ENCODE measurements around the gene PLA2G4B. TPM values are rescaled to one million over a fixed set of nuclear protein-coding genes. Genes with fewer than 3 reads are reported as not detected.

PLA2G4B gene
- total and polyA plus RNA-seq, 10 of the 15 experiments (the other 5 are each of a cell fraction or from before 2014, with no cell fraction given): 0.22 to 6.6 (median 2.9) TPM

DNA sequence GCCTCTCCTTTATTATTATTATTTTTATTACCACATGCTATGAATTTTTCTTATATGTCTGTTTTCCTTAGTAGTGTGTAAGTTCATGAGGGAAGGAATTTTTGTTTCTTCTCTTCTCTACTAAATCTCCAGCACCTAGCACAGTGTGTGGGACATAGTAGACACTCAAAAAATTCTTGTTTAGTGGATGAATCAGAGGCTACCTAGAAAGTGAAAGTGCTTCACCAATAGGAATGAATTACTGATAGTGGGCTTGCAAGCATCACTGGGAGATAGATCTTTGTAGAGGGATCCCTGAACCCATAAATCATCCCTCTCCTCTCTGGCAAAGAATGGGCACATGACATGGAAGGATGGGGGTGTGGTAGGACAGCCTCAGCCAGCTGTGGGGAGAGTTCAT lies 46.7 kb downstream of the PLA2G4B start (continued):
- TF ChIP-seq, protein P1, sequence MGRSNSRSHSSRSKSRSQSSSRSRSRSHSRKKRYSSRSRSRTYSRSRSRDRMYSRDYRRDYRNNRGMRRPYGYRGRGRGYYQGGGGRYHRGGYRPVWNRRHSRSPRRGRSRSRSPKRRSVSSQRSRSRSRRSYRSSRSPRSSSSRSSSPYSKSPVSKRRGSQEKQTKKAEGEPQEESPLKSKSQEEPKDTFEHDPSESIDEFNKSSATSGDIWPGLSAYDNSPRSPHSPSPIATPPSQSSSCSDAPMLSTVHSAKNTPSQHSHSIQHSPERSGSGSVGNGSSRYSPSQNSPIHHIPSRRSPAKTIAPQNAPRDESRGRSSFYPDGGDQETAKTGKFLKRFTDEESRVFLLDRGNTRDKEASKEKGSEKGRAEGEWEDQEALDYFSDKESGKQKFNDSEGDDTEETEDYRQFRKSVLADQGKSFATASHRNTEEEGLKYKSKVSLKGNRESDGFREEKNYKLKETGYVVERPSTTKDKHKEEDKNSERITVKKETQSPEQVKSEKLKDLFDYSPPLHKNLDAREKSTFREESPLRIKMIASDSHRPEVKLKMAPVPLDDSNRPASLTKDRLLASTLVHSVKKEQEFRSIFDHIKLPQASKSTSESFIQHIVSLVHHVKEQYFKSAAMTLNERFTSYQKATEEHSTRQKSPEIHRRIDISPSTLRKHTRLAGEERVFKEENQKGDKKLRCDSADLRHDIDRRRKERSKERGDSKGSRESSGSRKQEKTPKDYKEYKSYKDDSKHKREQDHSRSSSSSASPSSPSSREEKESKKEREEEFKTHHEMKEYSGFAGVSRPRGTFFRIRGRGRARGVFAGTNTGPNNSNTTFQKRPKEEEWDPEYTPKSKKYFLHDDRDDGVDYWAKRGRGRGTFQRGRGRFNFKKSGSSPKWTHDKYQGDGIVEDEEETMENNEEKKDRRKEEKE (IDR thresholded peaks at IDR 0.05): no peak
- TF ChIP-seq ZNF274 (IDR thresholded peaks at IDR 0.05; ENCODE audit: insufficient read depth, insufficient read length): no peak
- no peak for TF ChIP-seq HDAC6 (IDR thresholded peaks at IDR 0.05; ENCODE audit: unreplicated experiment)
- TF ChIP-seq MEF2A (IDR thresholded peaks at IDR 0.05; ENCODE audit: insufficient read depth, low read depth, low read length): no peak

DNA sequence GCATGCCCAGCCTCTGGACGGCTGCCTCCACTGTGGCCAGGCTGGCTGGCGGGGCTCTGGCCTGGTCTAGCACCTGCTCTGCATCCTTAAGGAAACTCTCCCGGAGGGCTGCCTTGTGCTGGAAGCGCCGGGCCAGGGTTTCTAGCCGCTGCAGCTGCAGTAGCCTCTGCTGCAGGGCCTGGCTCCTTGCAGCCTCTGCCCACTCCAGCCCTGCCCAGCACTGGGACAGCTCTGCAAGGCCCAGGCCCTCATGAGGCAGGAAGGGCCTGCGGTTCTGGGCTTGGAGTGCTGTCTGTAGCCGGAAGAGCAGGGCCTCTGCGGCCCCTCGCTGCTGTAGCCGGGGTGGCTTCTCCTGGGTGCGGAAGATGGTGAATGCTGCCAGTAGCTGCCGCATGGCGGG lies 47.2 kb downstream of the PLA2G4B start:
- 68% methylated on average over 14 of the region's 14 CpGs for whole genome bisulfite sequencing (ENCODE audit: insufficient coverage, insufficient replicate concordance, low lambda C conversion rate, missing lambda C conversion rate)
- peaks cover 0 to 2% of the 10 kb centered on the region in 2 experiments; a peak in 2 of 4 replicates for H3K27me3 ChIP-seq (replicated peaks in 1 of 2; ENCODE audit: control insufficient read depth in 2 of 2, insufficient read depth in 2 of 2, low read length in 1 of 2)
- ATAC-seq: no peak
- no peak for TF ChIP-seq PAX8 (IDR thresholded peaks at IDR 0.05)
- TF ChIP-seq RB1 (IDR thresholded peaks at IDR 0.05; ENCODE audit: borderline replicate concordance): no peak
- TF ChIP-seq, protein P1 (IDR thresholded peaks at IDR 0.05): no peak
- H3K36me3 ChIP-seq (ENCODE audit: control insufficient read depth in 2 of 2, insufficient read depth in 2 of 2, low read length in 1 of 2): no peaks in the 10 kb centered on the region
- no peak for FAIRE-seq
- H3K9me3 ChIP-seq (replicated peaks; ENCODE audit: control insufficient read depth, insufficient read depth, low read length): no peaks in the 10 kb centered on the region
- no peak overlapping the region for H3K4me3 ChIP-seq
- ChIA-PET CTCF (interaction anchor here (0.9 kb wide), 1 partner anchor 19 kb away, joined by 3 read pairs; no protein-coding TSS in a partner anchor), RAD21 (ENCODE audit: unreplicated experiment) (no interaction called here), SMC1A (ENCODE audit: uncharacterized antibody, unreplicated experiment) (interaction anchor here (0.6 to 1.4 kb wide), 2 partner anchors 9 to 58 kb away, joined by 3 to 4 read pairs; no protein-coding TSS in a partner anchor), POLR2A (no interaction called here)
- intact Hi-C loops (cut with micrococcal nuclease; ENCODE audit: unreplicated experiment) (no loop called here), in situ Hi-C loops (cut with MboI) (no loop called here)
- no peaks in the 10 kb centered on the region for H3K79me2 ChIP-seq (ENCODE audit: control insufficient read depth, insufficient read depth, low read length)
- H3K9ac ChIP-seq (ENCODE audit: control insufficient read depth, insufficient read depth, low read length): no peak overlapping the region
- BruUV-seq (replicated peaks): no TSS peak
- no peak overlapping the region for H3K4me2 ChIP-seq (ENCODE audit: control insufficient read depth, insufficient read depth)
- no peak overlapping the region for H2AFZ ChIP-seq (ENCODE audit: control insufficient read depth, low read depth, low read length)
- DNase-seq (ENCODE audit: low read depth, low spot score): no peak
- H3K27ac ChIP-seq (ENCODE audit: control insufficient read depth, insufficient read depth): no peak overlapping the region
- H4K20me1 ChIP-seq (ENCODE audit: control insufficient read depth, insufficient read depth): no peaks in the 10 kb centered on the region
- H3K4me1 ChIP-seq (ENCODE audit: control insufficient read depth, insufficient read depth, low read length): peaks cover 4% of the 10 kb centered on the region

All from GM12878 (cell line).